Measurements from ENCODE around the gene AREL1. TPM values are rescaled to one million over a fixed set of nuclear protein-coding genes. Genes with fewer than 3 reads are reported as not detected.

The AREL1 gene
- total RNA-seq, 1 experiment from 2014 or later, result 45.9 TPM

- Histone ChIP-seq H3K79me2 (ENCODE audit: insufficient read depth, low read length) (no peaks in the 10 kb centered on the region), H3K4me3 (replicated peaks in 1 of 2; ENCODE audit: low read depth in 1 of 2, low read length in 2 of 2) (no peak overlapping the region), H3K9me3 (ENCODE audit: control insufficient read depth in 1 of 2, insufficient read depth in 1 of 2, low read depth in 1 of 2, low read length in 2 of 2) (no peaks in the 10 kb centered on the region), H3K4me2 (ENCODE audit: low read length) (peak overlapping the region; percentile 78), H3K27ac (ENCODE audit: low read depth, low read length) (peak overlapping the region; percentile 70), H3K9me2 (ENCODE audit: insufficient read depth) (no peaks in the 10 kb centered on the region), H3K4me1 (ENCODE audit: control insufficient read depth in 1 of 2, insufficient read depth in 2 of 2, low read length in 2 of 2) (peaks cover 55 to 68% of the 10 kb centered on the region in 2 experiments), H2AFZ (ENCODE audit: low read depth, low read length, poor library complexity, severe bottlenecking) (no peak overlapping the region), H3K9ac (ENCODE audit: low read length) (no peak overlapping the region), H3K27me3 (ENCODE audit: insufficient read depth, low read length) (0 out of 2 replicates have a peak, but pooled peaks cover 6% of the 10 kb centered on the region), H4K20me1 (ENCODE audit: insufficient read depth) (no peaks in the 10 kb centered on the region), H3K36me3 (ENCODE audit: control insufficient read depth in 1 of 2, insufficient read depth in 2 of 2, low read length in 2 of 2) (no peaks in the 10 kb centered on the region)
- BruUV-seq (replicated peaks), result no TSS peak
- RAD21 ChIA-PET (ENCODE audit: low non-redundant PET in 1 of 2, low total read pairs in 2 of 2, uncharacterized antibody in 2 of 2, unreplicated experiment in 2 of 2), result no interaction called here
- ATAC-seq, result peak; percentile 70
- TF ChIP-seq POLR2A (IDR thresholded peaks at IDR 0.05; ENCODE audit: borderline replicate concordance, extremely low read depth, insufficient read depth, insufficient read length) (no peak), FOSL1 (IDR thresholded peaks at IDR 0.05; ENCODE audit: low read depth) (no peak), ZNF274 (IDR thresholded peaks at IDR 0.05; ENCODE audit: low read depth, low read length) (no peak)
- CTCF ChIA-PET, result interaction anchor here (1.0 to 2.7 kb wide), 2 partner anchors 8 to 11 kb away, joined by 3 to 31 read pairs; no protein-coding TSS in a partner anchor
- intact Hi-C loops (cut with micrococcal nuclease), result no loop called here
- peak; percentile 90 for DNase-seq (ENCODE audit: low read depth, low spot score)
- POLR2A ChIA-PET, result no interaction called here
These were observed 92.4 kb downstream of the AREL1 start for GRCh38 chr14:74620497-74620921.

GRCh38 chr14:74619672-74620131 is 93.2 kb downstream of the AREL1 start:
- ATAC-seq (peak; percentile 47), DNase-seq (ENCODE audit: low read depth, low spot score) (no peak)
- peak overlapping the region; percentile 78 for H3K4me2 ChIP-seq (ENCODE audit: low read length)
- no peaks in the 10 kb centered on the region for H3K36me3 ChIP-seq (ENCODE audit: control insufficient read depth in 1 of 2, insufficient read depth in 2 of 2, low read length in 2 of 2)
- no peaks in the 10 kb centered on the region for H3K9me2 ChIP-seq (ENCODE audit: insufficient read depth)
- H3K4me1 ChIP-seq (ENCODE audit: control insufficient read depth in 1 of 2, insufficient read depth in 2 of 2, low read length in 2 of 2), result peaks cover 55 to 75% of the 10 kb centered on the region in 2 experiments
- ChIA-PET RAD21 (ENCODE audit: low non-redundant PET in 1 of 2, low total read pairs in 2 of 2, uncharacterized antibody in 2 of 2, unreplicated experiment in 2 of 2) (no interaction called here), POLR2A (no interaction called here), CTCF (interaction anchor here (2.7 kb wide), 1 partner anchor 11 kb away, joined by 31 read pairs; no protein-coding TSS in a partner anchor)
- BruUV-seq (replicated peaks), result no TSS peak
- H4K20me1 ChIP-seq (ENCODE audit: insufficient read depth), result no peaks in the 10 kb centered on the region
- intact Hi-C loops (cut with micrococcal nuclease), result loop anchor here (5.0 kb wide), 1 partner anchor 93 kb away; the partner anchor contains the start of genes AREL1 and FCF1
- peak overlapping the region; percentile 40 for H3K9ac ChIP-seq (ENCODE audit: low read length)
- H3K9me3 ChIP-seq (ENCODE audit: control insufficient read depth in 1 of 2, insufficient read depth in 1 of 2, low read depth in 1 of 2, low read length in 2 of 2), result no peaks in the 10 kb centered on the region
- TF ChIP-seq ZNF274 (IDR thresholded peaks at IDR 0.05; ENCODE audit: low read depth, low read length) (no peak), FOSL1 (IDR thresholded peaks at IDR 0.05; ENCODE audit: low read depth) (no peak), JUND (IDR thresholded peaks at IDR 0.05) (no peak), POLR2AphosphoS5 (IDR thresholded peaks at IDR 0.05; ENCODE audit: low read depth, low read length) (peak; percentile 41; the same call in 1 of the 2 replicates), ELF1 (IDR thresholded peaks at IDR 0.05; ENCODE audit: borderline replicate concordance, low read depth) (no peak)
- 0 out of 2 replicates have a peak, but pooled peaks cover 6% of the 10 kb centered on the region for H3K27me3 ChIP-seq (ENCODE audit: insufficient read depth, low read length)
- peak overlapping the region in 1 of 2 experiments; percentile 7; a peak in 2 of 4 replicates for H3K4me3 ChIP-seq (replicated peaks in 1 of 2; ENCODE audit: low read depth in 1 of 2, low read length in 2 of 2)
- H3K27ac ChIP-seq (ENCODE audit: low read depth, low read length), result peak overlapping the region; percentile 70
- H3K79me2 ChIP-seq (ENCODE audit: insufficient read depth, low read length), result no peaks in the 10 kb centered on the region
- peak overlapping the region; percentile 19 for H2AFZ ChIP-seq (ENCODE audit: low read depth, low read length, poor library complexity, severe bottlenecking)
